T-helper 9 cell (primary cell): Measurements from ENCODE around the gene ETV3.
"Not testable (repeated sequence)": the region's sequence is repeated elsewhere in the genome, so short reads cannot be mapped to it uniquely, and the experiment has no call there.

ENCODE experiments used
- DNase-seq: peaks from one replicate; pipeline ENCODE4 v3.0.0-alpha.2; 2020

The ETV3 gene

DNA sequence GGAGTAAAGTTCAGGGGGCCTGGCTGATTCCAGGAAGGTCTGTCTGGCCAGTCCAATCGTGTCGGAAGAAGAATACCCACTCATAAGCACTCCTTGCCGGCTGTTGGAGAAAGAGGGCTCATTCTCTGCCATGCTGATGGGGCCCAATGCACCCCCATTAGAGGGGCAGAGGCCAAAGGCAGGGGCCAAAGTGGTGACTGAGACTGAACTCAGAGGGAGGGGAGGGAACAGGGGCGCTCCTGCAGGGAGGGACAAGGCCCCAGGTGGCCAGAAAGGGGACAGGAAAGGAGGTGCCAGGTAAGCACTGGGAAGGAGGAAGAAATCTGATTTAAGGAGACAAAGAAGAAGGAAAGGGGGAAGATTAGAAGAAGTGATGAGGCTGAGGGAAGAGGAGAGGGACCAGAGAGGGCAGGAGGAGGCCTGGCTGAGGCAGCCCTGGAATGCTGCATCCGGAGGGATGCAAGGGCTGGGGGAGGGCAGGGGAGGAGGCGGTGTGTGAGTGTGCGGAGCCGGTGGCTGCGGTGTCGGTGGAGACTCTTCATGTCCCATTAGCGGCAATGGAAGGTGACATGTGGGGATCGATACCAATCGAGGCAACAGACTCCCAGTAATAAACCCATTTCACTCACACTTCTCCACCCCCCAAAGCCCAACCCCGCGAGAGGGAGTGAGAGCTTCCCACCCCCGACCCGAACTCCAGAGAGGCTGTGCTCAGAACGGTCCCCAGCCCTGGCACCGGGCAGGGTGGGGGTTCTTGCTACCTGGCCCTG, 26.6 kb downstream of the ETV3 start:
- no peak for DNase-seq

DNA sequence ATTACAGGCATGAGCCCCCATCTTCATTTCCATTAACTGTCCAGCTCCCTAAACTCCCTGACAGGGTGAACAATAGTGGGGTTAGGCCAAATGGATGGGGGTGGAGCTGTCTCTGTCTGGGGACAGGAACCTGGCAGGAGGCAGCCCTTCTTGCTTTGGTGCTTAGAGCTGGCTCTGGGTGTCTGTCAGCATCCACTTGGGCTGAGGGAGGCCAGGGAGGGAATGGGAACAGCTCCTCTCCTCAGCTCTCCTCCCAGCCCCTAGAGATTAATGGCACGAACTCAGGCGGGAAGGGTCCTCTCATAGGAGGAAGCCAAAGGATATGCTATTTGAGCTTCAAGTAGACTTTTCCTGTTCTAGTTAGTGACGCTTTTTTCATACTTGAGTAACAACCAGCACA, 27.5 kb downstream of the ETV3 start:
- no peak for DNase-seq

DNA sequence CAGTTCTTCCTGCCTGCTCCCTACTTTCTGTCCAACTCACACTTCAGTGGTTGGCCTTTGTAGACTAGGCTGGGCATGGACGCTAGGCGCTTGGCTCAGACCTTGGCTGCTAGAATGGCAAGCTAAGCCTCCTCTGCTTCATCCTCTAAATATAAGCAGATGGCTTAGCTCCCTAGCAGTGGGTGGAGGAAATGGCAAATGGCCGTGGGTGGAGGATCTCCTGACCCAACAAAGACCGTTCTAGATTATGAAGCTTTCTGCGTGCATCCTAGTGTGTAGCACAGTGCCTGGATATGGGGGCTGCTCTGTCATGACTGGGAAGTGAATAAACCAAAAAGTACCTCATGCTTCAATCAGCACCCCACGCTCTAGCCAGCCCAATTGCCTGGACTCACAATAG, 28.2 kb downstream of the ETV3 start:
- no peak for DNase-seq

DNA sequence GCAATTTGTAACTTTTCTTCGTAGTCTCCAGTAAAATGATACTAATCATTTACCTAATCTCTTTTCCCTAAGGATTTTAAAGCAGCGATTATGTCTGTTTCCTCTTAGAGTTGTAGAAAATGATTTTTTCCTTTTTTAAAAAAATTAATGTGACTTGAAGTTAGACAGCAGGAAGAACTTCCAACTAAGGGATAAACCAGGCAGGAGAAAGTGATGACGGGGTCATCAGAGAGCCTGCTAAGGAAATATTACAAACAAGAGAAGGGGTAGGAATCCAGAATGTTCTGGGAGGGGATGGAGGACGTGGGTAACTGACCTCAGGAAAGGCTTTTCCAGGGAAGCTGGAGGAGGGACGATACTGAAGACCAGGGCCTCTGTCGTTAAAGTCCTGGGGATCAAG, 29.7 kb downstream of the ETV3 start:
- DNase-seq = no peak

DNA sequence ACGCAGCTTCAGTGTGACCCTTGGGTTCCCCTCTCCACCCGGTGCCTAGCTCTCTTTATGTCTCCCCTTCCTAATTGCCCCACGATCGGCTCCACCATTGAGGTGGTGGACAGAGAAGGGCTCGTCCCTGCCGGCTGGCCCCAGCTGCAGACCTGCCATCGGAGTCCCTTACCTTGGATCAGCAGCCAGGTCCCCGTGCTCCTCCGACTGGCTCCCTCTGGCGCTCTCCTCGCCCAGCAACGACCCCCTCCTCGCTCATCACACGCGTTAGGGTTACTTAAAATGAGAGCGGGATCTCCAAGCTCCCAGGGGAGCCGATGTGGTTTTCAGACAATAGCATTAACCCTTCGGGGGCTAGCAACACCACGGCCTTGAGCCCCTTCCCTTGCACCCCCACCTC, 30.5 kb downstream of the ETV3 start:
- no peak for DNase-seq

DNA sequence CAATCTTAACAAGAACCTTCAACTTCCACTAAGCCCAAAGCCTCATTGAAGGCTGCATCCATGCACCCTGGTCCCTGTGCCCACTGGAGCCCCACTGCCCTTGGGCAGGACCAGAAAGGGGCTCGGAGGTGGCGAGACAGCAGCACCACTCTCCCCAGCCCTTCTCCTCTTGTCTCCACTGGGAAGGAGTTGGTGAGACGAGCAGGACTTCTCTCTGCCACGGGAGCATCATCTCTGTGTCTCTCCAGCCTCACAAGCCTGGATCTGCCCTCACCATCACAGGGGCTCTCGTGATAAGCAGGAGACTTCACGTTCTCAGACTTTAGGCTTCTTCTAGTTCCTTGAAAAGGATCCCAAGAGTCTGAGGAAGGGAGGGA, 31.4 kb downstream of the ETV3 start:
- no peak for DNase-seq

DNA sequence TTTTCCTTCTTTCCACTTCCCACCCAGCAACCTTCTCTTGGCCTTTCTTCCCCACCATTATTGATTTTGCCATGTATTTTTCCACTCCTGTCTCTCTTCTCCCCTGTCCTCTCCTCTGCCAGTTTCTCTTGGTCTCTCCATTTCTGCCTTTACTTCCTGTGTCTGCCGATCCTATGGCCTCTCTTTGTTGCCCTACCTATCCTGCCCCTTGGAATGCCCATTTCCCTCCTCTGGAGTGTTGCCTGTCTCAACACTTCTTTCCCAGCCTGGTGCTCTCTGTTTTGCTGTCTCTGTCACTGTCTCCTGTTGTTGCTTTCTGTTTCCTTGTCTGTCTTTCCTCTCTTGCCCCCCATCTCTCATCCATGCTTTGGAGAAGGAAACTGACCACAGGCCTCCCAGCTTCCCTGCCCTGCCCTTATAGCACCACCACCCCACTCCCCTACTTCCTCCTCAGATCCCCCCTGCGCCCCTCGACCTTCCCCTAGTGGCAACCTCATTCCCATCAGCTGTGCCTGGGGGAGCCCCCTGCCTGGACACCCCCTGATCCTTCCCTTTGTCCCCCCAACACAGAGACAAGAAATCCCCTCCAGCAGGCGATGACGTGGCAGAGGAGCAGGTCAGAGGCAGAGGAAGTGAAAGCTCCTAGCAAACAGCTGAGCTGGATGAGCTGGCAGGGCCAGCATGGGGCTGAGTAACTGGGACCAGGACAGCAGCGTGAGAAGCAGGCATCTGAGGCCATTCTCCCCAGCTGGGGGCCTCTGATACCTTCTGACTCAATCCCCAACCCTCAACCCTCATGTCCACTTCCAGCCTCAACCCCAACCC, 32.0 kb downstream of the ETV3 start:
- DNase-seq = no peak

DNA sequence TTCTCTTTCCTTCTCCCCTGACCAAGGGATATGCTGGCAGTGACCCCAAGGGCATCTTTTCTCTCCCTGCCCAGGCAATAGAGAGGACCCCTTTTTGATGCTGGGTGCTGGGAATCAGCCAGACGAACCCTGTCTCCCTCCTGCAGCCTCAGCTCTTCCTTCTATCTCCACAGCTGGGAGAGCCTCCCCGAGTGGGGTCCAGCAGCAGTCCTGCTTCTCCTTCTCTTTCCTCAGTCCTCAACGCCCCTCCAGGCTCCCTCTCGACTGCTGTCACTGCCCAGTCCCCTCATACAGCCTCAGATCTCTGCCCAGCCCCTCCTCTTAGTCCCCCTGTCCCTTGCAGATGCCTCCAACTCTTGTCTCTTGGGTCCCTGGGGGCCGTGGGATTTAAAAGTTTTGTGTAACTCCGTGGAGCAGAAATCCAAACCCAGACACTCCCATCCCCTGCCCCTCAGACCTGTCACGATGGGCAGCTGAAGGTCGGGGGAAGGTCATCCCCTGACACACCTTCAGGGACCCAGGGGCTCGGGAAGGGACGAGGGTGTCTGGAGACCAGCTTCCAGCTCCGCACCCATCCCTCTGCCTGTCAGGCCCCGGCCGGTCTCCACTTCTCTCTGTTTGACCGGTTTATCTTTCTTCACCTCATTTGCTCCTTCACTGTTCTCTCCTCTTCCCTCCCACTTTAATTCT, 32.8 kb downstream of the ETV3 start:
- DNase-seq = no peak

DNA sequence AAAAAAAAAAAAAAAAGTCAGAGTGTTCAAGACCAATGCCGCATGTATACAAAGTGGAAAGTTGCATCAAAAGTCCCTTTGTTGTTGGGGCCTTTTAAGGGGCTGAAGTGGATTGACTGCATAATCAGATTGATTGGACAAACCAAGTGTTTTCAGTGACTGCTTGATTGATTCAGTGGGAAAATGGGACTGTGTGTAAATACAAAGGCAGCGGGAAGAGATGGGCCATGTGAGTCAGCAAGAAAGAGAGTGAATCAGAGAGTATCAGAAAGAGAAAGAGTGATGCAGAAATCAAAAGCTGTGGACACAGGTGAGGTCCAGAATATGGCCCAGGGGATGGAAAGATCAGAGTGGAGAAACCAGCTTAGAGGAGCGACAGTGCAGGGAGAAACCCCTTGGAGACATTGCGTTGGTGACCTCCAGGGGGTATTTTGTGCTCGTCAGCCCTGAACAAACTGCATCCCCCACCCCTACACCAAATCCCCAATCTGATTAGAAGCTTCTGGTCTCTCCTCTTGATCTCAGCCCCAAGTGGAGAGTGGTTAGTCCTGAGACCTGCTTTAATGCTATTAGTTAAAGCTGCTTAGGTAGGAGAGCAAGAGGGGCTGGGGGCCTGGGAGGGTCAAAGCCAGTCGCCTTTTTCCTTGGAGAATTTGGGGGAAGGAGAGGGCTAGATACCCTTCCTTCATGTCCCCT, 33.4 kb downstream of the ETV3 start:
- no peak for DNase-seq

DNA sequence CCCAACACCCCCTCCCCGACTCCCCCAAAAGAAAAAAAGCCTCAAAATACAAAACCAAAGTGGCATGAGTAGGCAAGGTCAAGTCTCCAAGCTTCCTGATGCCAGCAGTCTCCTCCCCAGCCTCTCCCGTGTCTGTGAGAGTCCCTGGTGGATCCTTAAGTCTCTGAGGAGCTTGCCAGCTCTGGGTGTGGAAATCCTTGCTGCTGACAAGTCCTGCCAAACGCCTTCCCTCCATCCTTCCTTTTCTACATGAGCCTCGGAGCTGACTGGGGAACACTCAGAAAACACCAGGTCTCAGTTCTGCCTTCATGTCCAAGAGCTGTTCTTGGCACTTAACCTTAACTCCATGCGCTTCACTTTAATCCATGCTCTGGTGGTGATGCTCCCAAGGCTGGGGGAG, 34.9 kb downstream of the ETV3 start:
- DNase-seq = no peak

DNA sequence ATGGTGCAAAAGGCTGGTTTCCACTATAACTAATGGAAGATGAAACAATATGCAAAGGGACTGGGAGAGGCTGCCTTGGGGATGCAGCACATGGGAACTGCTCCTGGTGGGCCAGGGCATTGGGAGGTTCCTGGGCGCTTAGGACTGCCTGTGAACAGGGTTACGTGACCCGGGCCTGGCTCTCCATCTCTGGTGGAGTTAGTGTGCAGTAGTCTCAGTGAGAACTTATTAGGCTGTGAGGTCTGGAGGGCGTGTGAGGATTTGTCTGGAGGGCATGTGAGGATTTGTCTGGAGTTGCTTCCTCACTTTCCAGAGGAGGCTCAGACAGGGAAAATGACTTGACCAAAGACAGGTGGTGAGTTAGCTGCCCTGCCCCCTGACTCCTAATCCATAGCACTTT, 37.0 kb downstream of the ETV3 start:
- DNase-seq = no peak

DNA sequence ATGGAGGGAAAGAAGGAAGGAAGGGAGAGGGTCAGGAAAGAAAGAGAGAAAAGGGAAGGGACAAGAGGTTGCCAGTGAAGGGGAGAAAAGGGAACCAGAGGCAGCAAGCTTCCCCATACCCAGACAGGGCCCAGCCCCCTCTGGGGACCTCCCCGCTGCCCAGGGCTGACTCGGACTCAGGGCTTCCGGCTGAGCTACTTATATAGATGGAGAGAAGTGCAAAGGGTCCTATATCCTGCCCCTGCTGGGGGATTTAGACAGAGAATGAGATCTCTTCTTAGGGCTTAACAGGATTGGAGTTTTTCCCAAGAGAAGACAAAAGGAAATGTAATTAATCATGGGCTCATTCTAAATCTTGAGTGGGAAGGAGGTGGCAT, 38.6 kb downstream of the ETV3 start, which contains the start of gene ETV3L:
Gene ETV3L (minus strand): TSS at position 176 of the 377 bp plus-strand sequence. CDS start 285 bp downstream, outside the sequence.
- DNase-seq = no peak

DNA sequence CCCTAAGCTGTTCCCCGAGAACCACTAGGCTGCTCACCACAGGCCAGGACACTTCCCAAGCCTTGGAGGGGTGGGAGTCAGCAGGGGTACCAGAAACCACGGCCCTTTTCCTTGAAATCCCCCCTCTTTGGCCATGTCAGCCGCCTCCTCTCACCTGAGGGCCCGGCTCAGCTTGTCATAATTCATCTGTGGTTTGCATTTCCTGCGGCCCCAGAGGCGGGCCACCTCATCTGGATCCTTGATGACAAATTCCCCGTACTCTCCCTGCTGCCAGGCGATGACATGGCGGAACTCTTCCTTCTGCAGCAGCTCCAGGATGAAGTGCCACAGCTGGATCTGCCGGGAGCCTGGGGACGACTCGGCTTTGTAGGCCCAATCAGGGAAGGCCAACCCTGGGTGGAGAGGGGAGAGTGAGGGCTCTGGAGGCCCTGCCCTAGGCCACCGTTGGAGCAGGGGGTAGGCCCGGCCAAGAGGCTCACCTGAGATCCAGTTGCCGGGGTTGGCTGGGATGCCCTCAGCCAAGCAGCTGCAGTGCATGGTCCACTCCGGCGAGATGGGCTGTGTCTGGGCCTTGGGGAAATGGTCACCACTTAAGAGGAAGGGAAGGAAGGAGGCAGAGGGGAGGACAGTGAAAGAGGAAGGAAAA, 39.1 kb downstream of the ETV3 start:
- DNase-seq = not testable (repeated sequence)

DNA sequence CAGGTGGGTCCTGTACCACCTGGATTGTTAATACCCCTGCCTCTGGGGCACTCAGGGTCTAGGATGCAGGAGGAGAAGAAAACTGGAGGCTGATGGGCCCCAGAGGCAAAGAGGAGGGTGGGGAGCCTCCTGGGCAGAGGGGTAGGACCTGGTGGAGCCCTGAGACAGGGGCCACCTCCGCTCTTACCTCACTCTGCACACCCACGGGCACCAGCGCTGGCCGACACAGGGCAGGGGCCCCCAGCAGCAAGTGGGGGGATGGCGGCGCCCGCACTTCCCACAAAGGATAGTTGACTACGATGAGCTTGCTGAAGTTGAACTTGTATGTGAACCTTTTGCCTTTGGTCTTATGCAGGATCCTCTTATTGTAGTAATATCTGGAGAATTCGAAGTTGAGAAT, 39.7 kb downstream of the ETV3 start:
- no peak for DNase-seq

DNA sequence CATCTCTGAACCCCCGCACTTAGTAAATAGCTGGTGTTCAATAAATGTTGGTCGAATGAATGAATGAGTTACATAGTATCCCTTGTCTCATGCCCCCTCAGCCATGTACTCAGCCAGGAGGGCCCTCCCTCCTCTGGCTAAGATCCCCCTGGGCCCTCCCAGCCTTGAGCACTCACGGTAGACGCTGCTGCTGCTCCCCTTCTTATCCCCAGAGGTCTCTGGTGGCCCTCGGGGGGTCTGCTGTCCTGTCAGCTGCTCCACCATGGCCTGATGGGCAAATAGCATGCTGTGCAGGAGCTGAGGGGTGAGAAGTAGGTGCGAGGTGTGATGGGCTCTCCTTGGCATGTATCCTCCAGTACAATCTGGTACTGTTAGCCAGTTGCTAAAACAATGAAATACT, 40.5 kb downstream of the ETV3 start:
- DNase-seq = no peak

DNA sequence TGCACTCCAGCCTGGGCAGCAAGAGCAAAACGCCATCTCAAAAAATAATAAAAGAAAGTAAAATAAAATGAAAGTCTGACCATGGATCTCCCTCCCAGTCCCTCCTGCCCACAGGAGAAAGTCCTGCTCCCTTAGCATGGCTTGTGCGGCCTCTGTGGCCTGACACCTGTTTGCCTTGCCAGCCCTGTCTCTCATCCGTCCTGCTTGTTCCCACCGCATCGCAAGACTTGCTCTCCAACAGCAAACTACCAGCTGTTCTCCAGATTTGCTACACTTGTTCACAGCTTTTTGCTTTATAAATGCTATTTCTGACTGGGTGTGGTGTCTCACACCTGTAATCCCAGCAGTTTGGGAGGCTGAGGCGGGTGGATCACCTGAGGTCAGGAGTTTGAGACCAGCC, 41.3 kb downstream of the ETV3 start:
- no peak for DNase-seq

DNA sequence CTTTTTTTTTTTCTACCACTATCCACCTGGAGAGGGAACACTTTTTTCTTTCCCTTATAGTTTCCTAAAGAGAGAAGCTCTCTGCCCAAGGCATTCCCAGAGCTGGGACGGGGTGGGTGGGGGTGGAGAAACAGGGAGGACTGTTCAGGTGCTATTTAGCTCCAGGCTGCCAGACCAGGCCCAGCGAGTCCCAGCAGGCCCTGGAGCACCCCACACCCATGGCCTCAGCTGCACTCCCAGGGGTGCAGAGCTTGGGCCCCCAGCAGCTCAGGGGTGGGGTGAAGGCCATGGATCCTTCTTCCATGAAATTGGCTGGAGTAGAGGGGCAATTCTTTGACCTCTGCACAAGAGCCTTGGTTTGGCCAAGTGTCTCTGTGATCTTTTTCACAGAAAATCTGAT, 42.6 kb downstream of the ETV3 start:
- no peak for DNase-seq

DNA sequence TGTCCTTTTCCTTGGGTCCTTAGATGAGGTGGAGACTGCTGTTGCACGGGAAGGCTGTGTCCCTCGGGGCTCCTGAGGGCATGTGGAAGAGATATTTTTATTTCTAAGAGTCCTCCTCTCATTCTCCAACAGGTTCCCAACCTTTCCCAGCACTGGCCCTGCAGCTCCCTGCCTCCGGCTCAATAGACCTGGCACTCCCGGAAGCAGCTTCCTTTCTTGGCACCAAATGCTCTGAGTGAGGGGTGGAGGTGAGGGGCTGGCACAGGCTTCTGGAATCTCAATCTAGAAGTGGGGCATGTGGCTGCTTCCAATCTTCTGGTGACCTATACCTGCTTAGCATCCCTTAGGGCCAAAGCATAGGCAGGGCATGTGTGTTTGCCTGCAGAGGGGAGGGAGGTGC, 43.1 kb downstream of the ETV3 start:
- DNase-seq = no peak

DNA sequence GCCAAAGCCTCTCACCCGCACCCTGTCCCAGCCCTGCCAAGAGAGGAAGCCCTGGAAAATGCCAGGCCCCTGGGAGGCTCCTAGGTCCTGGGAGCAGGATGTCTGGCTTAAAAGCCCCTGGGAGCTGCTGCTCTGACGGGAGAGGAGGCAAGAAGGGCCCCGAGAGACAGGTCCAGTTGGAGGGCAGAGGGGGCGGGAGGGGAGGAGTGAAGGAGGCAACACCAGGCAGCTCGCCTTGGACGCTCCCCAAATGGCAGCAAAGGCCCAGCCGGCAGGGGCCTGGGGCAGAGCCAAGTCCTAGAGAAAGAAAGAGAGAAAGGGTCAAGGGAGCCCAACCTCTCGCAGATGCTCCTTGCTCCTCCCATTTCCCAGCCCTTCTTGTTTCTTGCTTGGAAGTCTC, 45.4 kb downstream of the ETV3 start:
- DNase-seq = no peak

DNA sequence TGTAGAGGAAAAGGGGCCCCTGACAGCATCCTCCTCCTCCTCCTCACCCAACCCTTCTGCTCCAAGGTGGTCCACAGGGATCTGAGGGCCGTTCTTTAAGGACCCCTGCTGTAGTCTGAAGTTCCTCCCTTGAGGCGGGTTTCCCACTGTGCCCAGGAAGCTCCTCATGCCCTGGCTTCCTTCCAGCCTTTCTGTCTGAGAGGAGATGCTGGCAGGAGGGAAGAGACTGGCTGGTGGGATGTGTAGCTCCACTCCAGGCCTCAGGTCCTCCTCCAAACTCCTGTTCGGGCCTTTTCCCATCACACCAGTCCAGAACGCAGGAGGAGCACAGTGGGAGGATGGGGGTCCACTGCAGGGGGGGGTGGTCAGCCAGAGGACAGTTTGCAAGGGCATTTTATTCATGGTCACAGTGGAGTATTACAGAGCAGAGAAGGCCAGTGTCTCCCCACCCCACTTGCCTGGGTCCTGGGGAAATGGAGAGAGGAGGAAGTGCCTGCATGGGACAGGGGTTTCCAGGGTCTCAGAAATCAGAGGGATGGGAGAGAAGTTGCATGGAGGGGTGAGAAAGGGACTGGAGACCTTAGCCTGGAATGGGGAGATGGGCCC, 46.4 kb downstream of the ETV3 start:
- DNase-seq = no peak

DNA sequence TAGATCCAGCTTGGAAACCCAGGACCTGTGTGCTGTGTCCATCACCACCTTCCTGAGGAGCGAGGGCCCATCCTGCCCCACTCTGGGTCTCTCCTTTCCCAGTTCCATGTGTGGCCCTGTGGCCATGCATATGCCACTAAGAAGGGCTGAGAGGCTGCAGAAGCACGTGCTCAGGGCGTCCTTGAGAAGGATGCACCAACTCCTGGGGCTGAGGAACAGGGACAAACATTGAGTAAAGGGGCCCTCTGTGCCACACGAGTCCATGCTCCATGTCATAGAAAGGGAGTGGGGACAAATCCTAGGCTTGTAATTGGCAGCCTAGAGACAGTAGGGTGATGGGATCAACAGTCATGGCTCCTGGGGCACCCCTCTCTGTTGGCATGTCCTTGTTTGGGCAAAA, 47.0 kb downstream of the ETV3 start:
- DNase-seq = no peak

DNA sequence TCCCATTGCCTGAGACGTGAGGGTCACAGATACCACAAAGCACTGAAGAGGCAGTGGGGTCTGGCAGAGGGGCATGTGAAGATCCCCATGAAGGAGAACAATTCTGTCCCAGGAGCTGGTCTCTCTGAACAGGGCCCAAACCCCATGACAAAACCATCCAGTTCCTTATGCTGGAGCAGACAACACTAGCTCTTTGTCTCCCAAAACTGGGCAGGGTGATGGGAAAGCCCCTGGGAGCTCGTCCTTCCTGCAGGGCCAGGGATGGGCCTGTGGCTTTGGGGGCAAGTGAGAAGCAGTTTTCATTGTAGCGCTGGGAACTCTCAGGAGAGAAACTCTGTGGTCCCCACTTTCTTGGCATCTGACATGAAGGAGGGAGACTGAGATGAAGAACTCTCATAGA, 47.4 kb downstream of the ETV3 start:
- no peak for DNase-seq
